Ovary (tissue), 9 donors: ENCODE measurements around the gene EEF1E1. TPM values are rescaled to one million over a fixed set of nuclear protein-coding genes. Genes with fewer than 3 reads are reported as not detected.

Source experiments
- DNase-seq, 5 donors: peaks; one replicate each; pipeline ENCODE4 v3.0.0-alpha.2; 2019 to 2020
- H3K27ac ChIP-seq, 2 donors: fragments of 200-600 bp; one replicate each; pipeline versions ENCODE4 v1.5.1 to v1.8.0; 2019 to 2022
- H3K27me3 ChIP-seq: fragments of 200-600 bp; one replicate; pipeline ENCODE4 v1.8.0; 2022
- H3K36me3 ChIP-seq: fragments of 200-600 bp; sonication (generic); one replicate; pipeline ENCODE4 v1.5.1; 2019
- H3K4me1 ChIP-seq: one replicate; pipeline ENCODE4 v1.8.1; 2013; ENCODE audit warnings: mild to moderate bottlenecking, moderate library complexity; ENCODE audit not compliant: insufficient read depth
- H3K4me3 ChIP-seq: fragments of 200-600 bp; sonication (generic); one replicate; pipeline ENCODE4 v1.5.1; 2017
- H3K9me3 ChIP-seq, 2 donors: fragments of 200-600 bp in 1 of 2; sonication (generic) in 1 of 2; one replicate each; pipeline versions ENCODE4 v1.5.1 to v1.8.1; 2013 to 2019; ENCODE audit warnings: mild to moderate bottlenecking in 1 of 2, moderate library complexity in 1 of 2
- CTCF ChIP-seq, 3 donors: fragments of 450-650 bp in 2 of 3; fragments of 200-600 bp in 1 of 3; IDR thresholded peaks; one replicate each; pipeline versions ENCODE4 v1.5.1 to v1.8.0; 2016 to 2022; ENCODE audit warnings: antibody characterized with exemption in 3 of 3, mild to moderate bottlenecking in 1 of 3
- EP300 ChIP-seq: sonication (generic); formaldehyde crosslinking; IDR thresholded peaks from one replicate; pipeline ENCODE4 v1.6.1; 2017; ENCODE audit warnings: antibody characterized with exemption
- POLR2A ChIP-seq: fragments of 450-650 bp; IDR thresholded peaks from one replicate; pipeline ENCODE4 v1.6.1; 2017; ENCODE audit warnings: antibody characterized with exemption, mild to moderate bottlenecking, moderate library complexity
- WGBS, 3 donors: extraction: QIAGEN DNeasy Blood & Tissue Kit in 1 of 3; methylation state at CpG; one replicate each; pipeline versions ENCODE4 v1.1.5 to v1.1.7; 2013 to 2017; 5-methylcytosine and 5-hydroxymethylcytosine counted together
- intact Hi-C, 4 donors: fragments of 100-400 bp; cut with DNase I; formaldehyde crosslinking; loops; one replicate each; pipeline versions ENCODE4 v1.11.0 to v1.15.1; 2022 to 2023
- polyA plus RNA-seq, 2 donors: library from polyadenylated mRNA; stranded (reverse); fragments of 200-250 nt in 1 of 2; fragments of 350-450 nt in 1 of 2; fragmentation: Illumina TruSeq in 1 of 2; extraction: RNeasy Lipid Tissue Mini Kit (QIAGEN cat#74804) in 1 of 2; gene quantifications; one replicate each; pipeline ENCODE4 v1.2.3, GENCODE V29; 2013 to 2014
- total RNA-seq, 7 donors: library from RNA; depleted of rRNA in 2 of 7; stranded (reverse); fragments of >200 nt in 2 of 7; fragmentation: NEBNext Ultra II Directional in 3 of 7; extraction: Animal tissue kit (Norgen Biotek cat#: 25700) in 3 of 7; gene quantifications; one replicate each; pipeline versions ENCODE4 v1.1.0 to v1.2.4, GENCODE V29; 2016 to 2023
- donor health status: DM: no; HTN: no; CAD: no; lungs with moderate emphysema.
- donor health status: DM: no; HTN: no; CAD: no.
- donor health status: Bipolar disorder and iron deficiency.
- donor health status: DM: yes; HTN: yes; CAD: no.
- donor health status: DM: no; HTN: no; CAD: no.
- donor health status: DM: yes; HTN: yes; CAD: no.

Gene EEF1E1
- total and polyA plus RNA-seq, 9 donors, result 13.1 to 30.1 (median 19.9) TPM

DNA sequence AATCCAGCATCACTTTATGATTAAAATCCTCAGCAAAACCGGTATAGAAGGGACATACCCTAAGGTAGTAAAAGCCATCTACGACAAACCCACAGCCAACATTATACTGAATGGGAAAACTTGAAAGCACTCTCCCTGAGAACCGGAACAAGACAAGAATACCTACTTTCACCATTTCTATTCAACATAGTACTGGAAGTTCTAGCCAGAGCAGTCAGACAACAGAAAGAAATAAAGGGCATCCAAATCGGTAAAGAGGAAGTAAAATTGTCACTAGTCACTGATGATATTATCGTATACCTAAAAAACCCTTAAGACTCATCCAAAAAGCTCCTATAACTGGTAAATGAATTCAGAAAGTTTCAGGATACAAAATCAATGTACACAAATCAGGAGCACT is 71.4 kb downstream of the EEF1E1 start:
- Histone ChIP-seq H3K27ac (no peak overlapping the region), H3K4me1 (no peaks in the 10 kb centered on the region), H3K9me3 (no peaks in the 10 kb centered on the region), H3K4me3 (no peak overlapping the region), H3K27me3 (no peaks in the 10 kb centered on the region), H3K36me3 (no peaks in the 10 kb centered on the region)
- intact Hi-C loops, result no loop called here
- no peak for TF ChIP-seq CTCF (IDR thresholded peaks at IDR 0.05)
- TF ChIP-seq POLR2A, result no peak
- TF ChIP-seq EP300, result no peak
- WGBS, 3 donors, result 96 to 98% (median 98%) methylated on average over 5 of the region's 5 CpGs
- DNase-seq, result no peak

Other genes with a start within 250 kb of the EEF1E1 start
- gene TXNDC5, start 191.8 kb downstream of the EEF1E1 start, total RNA-seq, result 100 to 1,000 TPM in 4 of 7 donors, 10 to 100 TPM in 3; 88.0 to 146 (median 107) TPM
- gene TXNDC5, start 191.8 kb downstream of the EEF1E1 start, polyA plus RNA-seq, result 100 to 1,000 TPM; 101 to 272 TPM
- gene BLOC1S5, start 38.2 kb downstream of the EEF1E1 start, total RNA-seq, result 10 to 100 TPM in 6 of 7 donors, 1 to 10 TPM in 1; 9.7 to 21.5 (median 15.4) TPM
- gene BLOC1S5, start 38.2 kb downstream of the EEF1E1 start, polyA plus RNA-seq, result 10 to 100 TPM in 1 of 2 donors, 1 to 10 TPM in 1; 8.8 to 20.3 TPM